Bronchial epithelial cell (primary cell): Measurements from ENCODE around the gene TBC1D9B. TPM values are rescaled to one million over a fixed set of nuclear protein-coding genes. Genes with fewer than 3 reads are reported as not detected.

Experiments
- DNase-seq: peaks from one replicate; pipeline ENCODE4 v3.0.0-alpha.2; 2010; ENCODE audit warnings: low read depth
- FAIRE-seq: peaks from 2 replicates; lab custom pipeline; 2011; peaks lifted over from hg19 to GRCh38; lab: Jason Lieb, UNC
- H3K27me3 ChIP-seq: 2 replicates; pipeline ENCODE4 v1.5.1; 2011; ENCODE audit warnings: low read length; ENCODE audit not compliant: control insufficient read depth, insufficient read depth
- H3K36me3 ChIP-seq: 2 replicates; pipeline ENCODE4 v1.5.1; 2011; ENCODE audit warnings: low read length; ENCODE audit not compliant: control insufficient read depth, insufficient read depth
- H3K4me3 ChIP-seq: 2 replicates; pipeline ENCODE4 v1.5.1; 2011; ENCODE audit warnings: mild to moderate bottlenecking, low read depth, low read length, control low read depth
- CTCF ChIP-seq: IDR thresholded peaks from 2 replicates; pipeline ENCODE4 v1.5.1; 2011; ENCODE audit warnings: mild to moderate bottlenecking, moderate library complexity, low read length, control low read depth, inconsistent platforms; ENCODE audit not compliant: insufficient read depth, severe bottlenecking
- total RNA-seq: library from RNA; depleted of rRNA; stranded (reverse); fragments of >200 nt; gene quantifications from 2 replicates; pipeline ENCODE4 v1.2.1, GENCODE V29; 2014

TBC1D9B gene
- total RNA-seq, 1 donor from 2014 or later = 37.6 TPM

GRCh38 chr5:179812997-179813607 is 94.6 kb downstream of the TBC1D9B start:
- H3K36me3 ChIP-seq = no peaks in the 10 kb centered on the region
- FAIRE-seq = no peak
- no peak for TF ChIP-seq CTCF
- no peak for DNase-seq
- no peaks in the 10 kb centered on the region for H3K27me3 ChIP-seq
- H3K4me3 ChIP-seq = no peak overlapping the region

GRCh38 chr5:179812135-179812825 is 95.4 kb downstream of the TBC1D9B start:
- no peak for FAIRE-seq

More at GRCh38 chr5:179812135-179812825, 95.4 kb downstream of the TBC1D9B start:
- TF ChIP-seq CTCF = no peak
- H3K27me3 ChIP-seq = no peaks in the 10 kb centered on the region
- H3K36me3 ChIP-seq = no peaks in the 10 kb centered on the region
- H3K4me3 ChIP-seq = no peak overlapping the region
- no peak for DNase-seq

Other genes starting within 250 kb of the TBC1D9B start
- gene CBY3, start 226.9 kb downstream of the TBC1D9B start, total RNA-seq = not detected in 2 replicates
- gene CANX, start 208.9 kb downstream of the TBC1D9B start, total RNA-seq = 925 and 1,015 TPM in 2 replicates
- gene MAML1, start 175.1 kb downstream of the TBC1D9B start, total RNA-seq = 4.2 TPM in 2 replicates
- 0.26 and 0.38 TPM in 2 replicates for gene LTC4S, start 113.9 kb downstream of the TBC1D9B start, total RNA-seq
- gene MGAT4B, start 101.0 kb downstream of the TBC1D9B start, total RNA-seq = 109 and 151 TPM in 2 replicates
- gene SQSTM1, start 87.0 kb downstream of the TBC1D9B start, total RNA-seq = 686 and 733 TPM in 2 replicates
- 10.6 and 11.8 TPM in 2 replicates for gene MRNIP, start 49.1 kb downstream of the TBC1D9B start, total RNA-seq
- gene RNF130, start 163.9 kb upstream of the TBC1D9B start, total RNA-seq = 16.5 and 16.8 TPM in 2 replicates